ENCODE data around the gene ATP6AP2. TPM values are rescaled to one million over a fixed set of nuclear protein-coding genes. Genes with fewer than 3 reads are reported as not detected.

The ATP6AP2 gene
- total RNA-seq, 1 experiment from 2014 or later: 67.5 TPM

DNA sequence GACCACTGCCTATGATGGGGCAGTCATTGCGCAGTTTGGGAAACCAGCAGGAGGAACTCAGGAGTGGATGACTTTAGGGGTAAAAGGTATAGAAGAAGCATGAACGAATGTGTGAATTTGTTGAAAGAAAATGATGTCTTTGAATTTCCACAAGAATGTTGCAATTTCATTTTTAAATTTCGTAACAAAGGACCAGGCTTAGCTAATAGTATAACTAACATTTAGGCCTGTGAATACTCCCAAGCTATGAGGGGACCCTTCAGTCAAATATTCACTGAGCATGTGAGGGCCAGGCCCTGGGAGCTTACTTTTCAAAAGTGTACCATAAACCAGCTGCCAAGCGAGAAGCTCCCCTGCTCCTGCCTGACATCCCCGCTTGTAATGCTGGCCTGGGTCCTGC, 47.7 kb downstream of the ATP6AP2 start:
- no peaks in the 10 kb centered on the region for H3K27me3 ChIP-seq (ENCODE audit: insufficient read depth, low read length)
- H3K23ac ChIP-seq (ENCODE audit: insufficient read length, low read depth, low read length): no peak overlapping the region
- H3K4me2 ChIP-seq (ENCODE audit: insufficient read depth, insufficient read length, low read length): no peak overlapping the region
- H3K4me1 ChIP-seq (ENCODE audit: insufficient read depth, low read length): no peaks in the 10 kb centered on the region
- no peak overlapping the region for H3K18ac ChIP-seq (ENCODE audit: insufficient read length, low read depth, low read length)
- Mint-ChIP-seq H3K27ac (no peak overlapping the region), H3K9me3 (peaks cover 39 to 57% of the 10 kb centered on the region in 2 experiments), H3K36me3 (ENCODE audit: insufficient read depth in 1 of 3, low read depth in 3 of 3) (peaks cover 11 to 38% (median 29%) of the 10 kb centered on the region in 3 experiments; a peak in 6 of 7 replicates), H3K27me3 (ENCODE audit: low read depth) (peaks cover 2% of the 10 kb centered on the region), H3K4me3 (no peak overlapping the region), H3K4me1 (peaks cover 0 to 8% of the 10 kb centered on the region in 2 experiments; a peak in 1 of 4 replicates)
- no peak overlapping the region for H3K27ac ChIP-seq (ENCODE audit: insufficient read length, low read depth, low read length)
- no peak for DNase-seq
- no peak overlapping the region for H2BK120ac ChIP-seq (ENCODE audit: low read depth, low read length, poor library complexity, severe bottlenecking)
- TF ChIP-seq, protein P1, sequence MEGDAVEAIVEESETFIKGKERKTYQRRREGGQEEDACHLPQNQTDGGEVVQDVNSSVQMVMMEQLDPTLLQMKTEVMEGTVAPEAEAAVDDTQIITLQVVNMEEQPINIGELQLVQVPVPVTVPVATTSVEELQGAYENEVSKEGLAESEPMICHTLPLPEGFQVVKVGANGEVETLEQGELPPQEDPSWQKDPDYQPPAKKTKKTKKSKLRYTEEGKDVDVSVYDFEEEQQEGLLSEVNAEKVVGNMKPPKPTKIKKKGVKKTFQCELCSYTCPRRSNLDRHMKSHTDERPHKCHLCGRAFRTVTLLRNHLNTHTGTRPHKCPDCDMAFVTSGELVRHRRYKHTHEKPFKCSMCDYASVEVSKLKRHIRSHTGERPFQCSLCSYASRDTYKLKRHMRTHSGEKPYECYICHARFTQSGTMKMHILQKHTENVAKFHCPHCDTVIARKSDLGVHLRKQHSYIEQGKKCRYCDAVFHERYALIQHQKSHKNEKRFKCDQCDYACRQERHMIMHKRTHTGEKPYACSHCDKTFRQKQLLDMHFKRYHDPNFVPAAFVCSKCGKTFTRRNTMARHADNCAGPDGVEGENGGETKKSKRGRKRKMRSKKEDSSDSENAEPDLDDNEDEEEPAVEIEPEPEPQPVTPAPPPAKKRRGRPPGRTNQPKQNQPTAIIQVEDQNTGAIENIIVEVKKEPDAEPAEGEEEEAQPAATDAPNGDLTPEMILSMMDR (conservative IDR thresholded peaks at IDR 0.05): no peak
- no peak overlapping the region for H3K56ac ChIP-seq (ENCODE audit: insufficient read length, low read depth, low read length)
- H2BK5ac ChIP-seq (ENCODE audit: insufficient read length, low read length): no peak overlapping the region
- no peaks in the 10 kb centered on the region for H4K20me1 ChIP-seq (ENCODE audit: control insufficient read depth, insufficient read depth, insufficient read length)
- no CpG with 5 or more reads among the region's 5 CpGs for WGBS (ENCODE audit: extremely low coverage, insufficient read length, low lambda C conversion rate)
- no peak overlapping the region for H2BK20ac ChIP-seq (ENCODE audit: low read depth, low read length, poor library complexity, severe bottlenecking)
- H3T11ph ChIP-seq (ENCODE audit: low read length): no peak overlapping the region
- no peak overlapping the region for H2BK12ac ChIP-seq (ENCODE audit: insufficient read length, low read depth, low read length)
- H3K9me3 ChIP-seq (ENCODE audit: control insufficient read depth, low read depth, low read length): no peaks in the 10 kb centered on the region
- no peak overlapping the region for H3K9ac ChIP-seq (ENCODE audit: extremely low read depth, insufficient read length, low read length)
- no peak overlapping the region for H2AK5ac ChIP-seq (ENCODE audit: insufficient read length, low read length)
- no peaks in the 10 kb centered on the region for H3K79me1 ChIP-seq (ENCODE audit: insufficient read depth, low read depth, low read length, poor library complexity, severe bottlenecking)
- no peak overlapping the region for H3K14ac ChIP-seq (ENCODE audit: insufficient read depth, low read length)
- no peak overlapping the region for H4K5ac ChIP-seq (ENCODE audit: insufficient read length, low read depth, low read length)
- no peak overlapping the region for H3K4ac ChIP-seq (ENCODE audit: low read depth, low read length)
- no peak overlapping the region for H2AFZ ChIP-seq (ENCODE audit: low read length)
- H3K79me2 ChIP-seq (ENCODE audit: insufficient read depth, low read length): no peaks in the 10 kb centered on the region
- no peak overlapping the region for H4K8ac ChIP-seq (replicated peaks; ENCODE audit: insufficient read length, low read depth, low read length)
- no peaks in the 10 kb centered on the region for H3K23me2 ChIP-seq (ENCODE audit: insufficient read length, low read depth, low read length, poor library complexity, severe bottlenecking)
- no peak overlapping the region for H2BK15ac ChIP-seq (ENCODE audit: low read depth, low read length)
- H4K91ac ChIP-seq (ENCODE audit: insufficient read length, low read depth, low read length): no peak overlapping the region
